CD8-positive, alpha-beta memory T cell (primary cell): ENCODE measurements around the gene ALDH16A1. TPM values are rescaled to one million over a fixed set of nuclear protein-coding genes. Genes with fewer than 3 reads are reported as not detected.
"Not testable (repeated sequence)": the region's sequence is repeated elsewhere in the genome, so short reads cannot be mapped to it uniquely, and the experiment has no call there.

Experiments used
- CTCF ChIA-PET: fragments of 350-600 bp; sonication (Branson Sonifier 250); formaldehyde crosslinking; loops from one replicate; lab custom pipeline; 2021; ENCODE audit warnings: antibody characterized with exemption; lab: Charles Lee
- POLR2A ChIA-PET: fragments of 350-600 bp; sonication (Branson Sonifier 250); formaldehyde crosslinking; loops from one replicate; lab custom pipeline; 2021; ENCODE audit warnings: antibody characterized with exemption; lab: Charles Lee
- DNase-seq, 5 donors: peaks; one replicate each; pipeline versions ENCODE4 v3.0.0 to v3.0.0-alpha.2; 2020 to 2022; ENCODE audit warnings: mixed read lengths in 1 of 5
- H3K27ac ChIP-seq: one replicate; pipeline ENCODE4 v1.7.0; 2013; ENCODE audit warnings: low read depth, mild to moderate bottlenecking, low read length, moderate library complexity
- H3K27me3 ChIP-seq: 2 replicates; pipeline ENCODE4 v1.7.0; 2013; ENCODE audit warnings: low read length, mild to moderate bottlenecking; ENCODE audit not compliant: insufficient read depth, poor library complexity, severe bottlenecking
- H3K36me3 ChIP-seq: 2 replicates; pipeline ENCODE4 v1.7.0; 2013; ENCODE audit warnings: mild to moderate bottlenecking, low read length, moderate library complexity; ENCODE audit not compliant: insufficient read depth
- H3K4me1 ChIP-seq: 2 replicates; pipeline ENCODE4 v1.7.0; 2013; ENCODE audit warnings: mild to moderate bottlenecking, low read length, moderate library complexity; ENCODE audit not compliant: insufficient read depth
- H3K4me3 ChIP-seq: 2 replicates; pipeline ENCODE4 v1.7.0; 2013; ENCODE audit warnings: mild to moderate bottlenecking, low read length
- H3K9me3 ChIP-seq: 2 replicates; pipeline ENCODE4 v1.7.0; 2013; ENCODE audit warnings: mild to moderate bottlenecking, low read length
- H3K27ac Mint-ChIP-seq, 8 donors: one replicate each; pipeline ENCODE4 v1.8.0; 2020 to 2021; ENCODE audit warnings: mixed read lengths in 8 of 8, mild to moderate bottlenecking in 6 of 8, inconsistent platforms in 3 of 8, moderate library complexity in 3 of 8
- H3K27me3 Mint-ChIP-seq, 2 donors: one replicate each; pipeline ENCODE4 v1.8.0; 2020 to 2021; ENCODE audit warnings: mixed read lengths in 2 of 2, mild to moderate bottlenecking in 1 of 2, moderate library complexity in 1 of 2
- H3K36me3 Mint-ChIP-seq, 3 donors: one replicate each; pipeline ENCODE4 v1.8.0; 2020 to 2021; ENCODE audit warnings: mixed read lengths in 3 of 3, inconsistent platforms in 1 of 3, mild to moderate bottlenecking in 1 of 3
- H3K4me1 Mint-ChIP-seq, 3 donors: one replicate each; pipeline ENCODE4 v1.8.0; 2020 to 2021; ENCODE audit warnings: mixed read lengths in 3 of 3, inconsistent platforms in 1 of 3, mild to moderate bottlenecking in 1 of 3
- H3K4me3 Mint-ChIP-seq, 7 donors: one replicate each; pipeline ENCODE4 v1.8.0; 2020 to 2021; ENCODE audit warnings: mixed read lengths in 7 of 7, mild to moderate bottlenecking in 6 of 7, moderate library complexity in 4 of 7, inconsistent platforms in 2 of 7
- H3K9me3 Mint-ChIP-seq, 5 donors: one replicate each; pipeline ENCODE4 v1.8.0; 2020 to 2022; ENCODE audit warnings: mixed read lengths in 5 of 5, mild to moderate bottlenecking in 3 of 5, moderate library complexity in 2 of 5, inconsistent platforms in 1 of 5
- polyA plus RNA-seq: library from polyadenylated mRNA; unstranded; fragments of 300-500 nt; fragmentation: Illumina TruSeq; gene quantifications from one replicate; pipeline ENCODE4 v1.2.3, GENCODE V29; 2021
- total RNA-seq, 2 experiments: library from RNA; stranded (reverse); gene quantifications; one replicate each; pipeline ENCODE4 v1.2.3, GENCODE V29; 2021

Gene ALDH16A1
- total and polyA plus RNA-seq, 3 experiments from 2014 or later = 32.5 to 51.8 (median 46.7) TPM

DNA sequence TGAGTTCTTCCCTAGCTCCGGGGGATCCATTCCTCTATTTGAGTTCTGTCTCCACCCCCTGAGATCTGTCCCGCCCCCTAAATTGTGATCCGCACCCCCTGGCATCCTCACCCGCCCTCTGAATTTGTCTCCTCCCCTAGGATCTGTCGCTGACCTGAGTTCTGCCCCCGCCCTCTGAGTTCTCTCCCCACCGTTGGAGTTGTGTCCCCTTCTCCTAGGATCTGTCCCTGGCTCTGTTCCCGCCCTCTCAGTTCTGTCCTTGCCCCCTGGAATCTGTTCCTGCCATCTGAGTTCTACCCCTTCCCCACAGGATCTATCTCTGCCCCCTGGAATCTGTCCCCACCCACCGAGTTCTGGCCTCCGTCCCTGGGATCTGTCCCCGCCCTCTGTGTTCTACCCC, 10.7 kb upstream of the ALDH16A1 start:
- POLR2A ChIA-PET = no interaction called here
- Mint-ChIP-seq H3K4me1 (peaks cover 29 to 47% (median 35%) of the 10 kb centered on the region in 3 donors), H3K9me3 (no peaks in the 10 kb centered on the region), H3K4me3 (peak overlapping the region; percentile 77 to 92 (median 84)), H3K27me3 (peaks cover 49 to 50% of the 10 kb centered on the region in 2 donors), H3K27ac (peak overlapping the region in 5 of 8 donors; percentile 18 to 84 (median 58)), H3K36me3 (peaks cover 0 to 17% (median 4%) of the 10 kb centered on the region in 3 donors)
- DNase-seq = no peak
- Histone ChIP-seq H3K27me3 (peaks cover 46% of the 10 kb centered on the region), H3K36me3 (no peaks in the 10 kb centered on the region), H3K27ac (no peak overlapping the region), H3K4me3 (no peak overlapping the region), H3K4me1 (peaks cover 19% of the 10 kb centered on the region), H3K9me3 (no peaks in the 10 kb centered on the region)
- CTCF ChIA-PET = interaction anchor here (0.8 to 4.8 kb wide), 8 partner anchors 10 to 216 kb away, joined by 3 to 28 read pairs (median 4); partner anchors contain the start of genes ALDH16A1, FLT3LG and GFY

DNA sequence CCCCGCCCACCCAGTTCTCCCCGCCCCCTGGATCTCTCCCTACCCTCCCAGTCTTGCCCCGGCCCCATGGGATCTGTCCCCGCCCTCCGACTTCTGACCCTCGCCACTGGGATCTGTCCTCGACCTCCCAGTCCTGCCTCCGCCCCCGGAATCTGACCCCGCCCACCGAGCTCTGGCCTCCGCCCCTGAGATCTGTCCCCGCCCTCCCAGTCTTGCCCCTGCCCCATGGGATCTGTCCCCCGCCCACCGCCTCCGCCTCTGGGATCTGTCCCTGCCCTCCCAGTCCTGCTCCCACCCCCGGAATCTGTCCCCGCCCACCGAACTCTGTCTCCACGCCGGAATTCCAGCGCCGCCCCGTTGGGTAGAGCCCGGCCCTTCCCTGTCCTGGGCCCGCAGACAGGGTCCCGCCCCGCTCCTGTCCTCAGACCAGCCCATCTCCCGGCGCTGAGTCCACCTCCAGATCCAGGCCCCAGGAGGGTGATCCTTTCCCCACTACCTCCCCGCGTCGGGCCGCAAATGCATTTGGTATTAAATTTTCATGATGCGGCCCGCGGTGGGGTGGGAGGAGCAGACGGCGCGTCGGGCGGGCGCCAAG, 10.2 kb upstream of the ALDH16A1 start:
- CTCF ChIA-PET = interaction anchor here (0.6 to 4.8 kb wide), 6 partner anchors 10 to 53 kb away, joined by 3 to 28 read pairs (median 4); partner anchors contain the start of genes ALDH16A1 and FLT3LG
- H3K36me3 Mint-ChIP-seq = peaks cover 0 to 22% (median 4%) of the 10 kb centered on the region in 3 donors

DNA sequence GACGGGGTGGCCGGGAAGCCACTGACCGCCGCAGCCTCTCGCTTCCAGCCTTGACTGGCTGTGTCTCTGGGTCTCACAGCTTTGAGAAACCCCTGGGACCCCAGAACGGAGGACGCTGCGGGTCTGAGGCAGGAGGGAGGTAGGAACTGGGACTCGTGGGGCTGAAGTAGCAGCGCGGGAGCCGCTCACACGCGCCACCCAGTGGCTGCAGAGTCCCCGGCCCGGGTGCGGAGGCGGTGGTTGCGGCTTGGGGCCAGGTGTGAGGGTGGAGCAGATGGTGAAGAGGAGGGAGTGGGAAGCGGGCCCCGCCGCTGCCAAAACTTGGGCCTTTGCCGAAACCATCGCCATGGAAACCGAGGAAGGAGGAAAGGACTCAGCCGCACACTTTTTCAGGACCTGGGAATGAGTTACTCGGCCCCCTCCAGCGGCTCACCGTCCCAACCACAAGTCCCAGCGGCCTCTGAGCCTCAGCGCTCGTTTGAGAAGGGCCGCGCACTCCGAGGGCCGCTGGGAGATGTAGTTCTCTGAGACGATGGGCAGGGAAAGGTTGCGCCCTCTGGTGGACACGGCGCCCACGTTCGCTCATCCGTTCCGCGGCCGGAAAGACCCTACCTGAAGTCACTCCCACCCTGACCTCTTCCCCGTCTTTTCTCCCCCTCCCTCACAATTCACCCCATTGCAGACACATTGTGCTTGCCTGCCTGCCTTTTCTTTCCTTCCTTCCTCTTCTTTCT, 9.5 kb upstream of the ALDH16A1 start:
- Mint-ChIP-seq H3K4me1 (peaks cover 32 to 50% (median 37%) of the 10 kb centered on the region in 3 donors), H3K27ac (peak overlapping the region; percentile 66 to 93 (median 86)), H3K27me3 (peaks cover 37 to 39% of the 10 kb centered on the region in 2 donors), H3K4me3 (peak overlapping the region; percentile 77 to 92 (median 84)), H3K36me3 (peaks cover 5 to 28% (median 7%) of the 10 kb centered on the region in 3 donors), H3K9me3 (no peaks in the 10 kb centered on the region)
- Histone ChIP-seq H3K27me3 (peaks cover 34% of the 10 kb centered on the region), H3K27ac (peak overlapping the region; percentile 51), H3K36me3 (peaks cover 5% of the 10 kb centered on the region), H3K4me3 (peak overlapping the region; percentile 69), H3K4me1 (peaks cover 26% of the 10 kb centered on the region), H3K9me3 (no peaks in the 10 kb centered on the region)
- ChIA-PET CTCF (interaction anchor here (0.6 to 4.8 kb wide), 7 partner anchors 9 to 54 kb away, joined by 3 to 28 read pairs (median 5); partner anchors contain the start of genes ALDH16A1 and FLT3LG), POLR2A (no interaction called here)
- DNase-seq = peak; percentile 88 to 96 (median 93)

More for the DNA sequence above, 10.2 kb upstream of the ALDH16A1 start:
- Histone ChIP-seq H3K36me3 (no peaks in the 10 kb centered on the region), H3K4me1 (peaks cover 20% of the 10 kb centered on the region), H3K9me3 (no peaks in the 10 kb centered on the region), H3K27ac (peak overlapping the region; percentile 51), H3K27me3 (peaks cover 41% of the 10 kb centered on the region), H3K4me3 (peak overlapping the region; percentile 69)
- no peaks in the 10 kb centered on the region for H3K9me3 Mint-ChIP-seq
- peak overlapping the region; percentile 77 to 92 (median 84) for H3K4me3 Mint-ChIP-seq
- peak in 3 of 5 donors; percentile 33 to 67 (median 51) for DNase-seq
- H3K27ac Mint-ChIP-seq = peak overlapping the region in 5 of 8 donors; percentile 67 to 88 (median 84)
- POLR2A ChIA-PET = no interaction called here
- H3K27me3 Mint-ChIP-seq = peaks cover 44 to 45% of the 10 kb centered on the region in 2 donors
- H3K4me1 Mint-ChIP-seq = peaks cover 29 to 45% (median 35%) of the 10 kb centered on the region in 3 donors

GRCh38 chr19:49444100-49444700, 8.8 kb upstream of the ALDH16A1 start:
- Mint-ChIP-seq H3K36me3 (peaks cover 5 to 33% (median 7%) of the 10 kb centered on the region in 3 donors), H3K4me1 (peaks cover 34 to 55% (median 38%) of the 10 kb centered on the region in 3 donors), H3K27ac (peak overlapping the region in 6 of 8 donors; percentile 74 to 93 (median 86)), H3K4me3 (peak overlapping the region; percentile 75 to 92 (median 84)), H3K27me3 (peaks cover 31 to 32% of the 10 kb centered on the region in 2 donors)
- Histone ChIP-seq H3K27me3 (peaks cover 30% of the 10 kb centered on the region), H3K36me3 (peaks cover 12% of the 10 kb centered on the region), H3K4me1 (peaks cover 27% of the 10 kb centered on the region)
- not testable (repeated sequence) for H3K27ac ChIP-seq, DNase-seq, H3K9me3 Mint-ChIP-seq, H3K4me3 ChIP-seq, H3K9me3 ChIP-seq
- POLR2A ChIA-PET = interaction anchor here (0.7 to 0.8 kb wide), 3 partner anchors 9 to 223 kb away, joined by 6 to 15 read pairs (median 6); no protein-coding TSS in a partner anchor
- CTCF ChIA-PET = interaction anchor here (1.5 to 2.6 kb wide), 6 partner anchors 8 to 52 kb away, joined by 3 to 17 read pairs (median 8); no protein-coding TSS in a partner anchor

GRCh38 chr19:49445997-49446396, 7.0 kb upstream of the ALDH16A1 start:
- ChIA-PET POLR2A (interaction anchor here (0.8 to 1.0 kb wide), 2 partner anchors 24 to 28 kb away, joined by 3 read pairs; partner anchors contain the start of gene FLT3LG), CTCF (interaction anchor here (1.5 to 2.6 kb wide), 5 partner anchors 8 to 54 kb away, joined by 3 to 17 read pairs (median 8); no protein-coding TSS in a partner anchor)
- peaks cover 37% of the 10 kb centered on the region for H3K4me1 ChIP-seq
- Mint-ChIP-seq H3K27ac (peak overlapping the region in 3 of 8 donors; percentile 38 to 57 (median 56)), H3K9me3 (no peaks in the 10 kb centered on the region), H3K36me3 (peaks cover 5 to 47% (median 6%) of the 10 kb centered on the region in 3 donors), H3K4me3 (peak overlapping the region in 1 of 7 donors; percentile 65), H3K4me1 (peaks cover 38 to 65% (median 42%) of the 10 kb centered on the region in 3 donors), H3K27me3 (peaks cover 13 to 14% of the 10 kb centered on the region in 2 donors)
- H3K27ac ChIP-seq = no peak overlapping the region
- H3K36me3 ChIP-seq = peaks cover 14% of the 10 kb centered on the region
- no peak for DNase-seq
- H3K4me3 ChIP-seq = no peak overlapping the region
- peaks cover 14% of the 10 kb centered on the region for H3K27me3 ChIP-seq
- H3K9me3 ChIP-seq = no peaks in the 10 kb centered on the region

DNA sequence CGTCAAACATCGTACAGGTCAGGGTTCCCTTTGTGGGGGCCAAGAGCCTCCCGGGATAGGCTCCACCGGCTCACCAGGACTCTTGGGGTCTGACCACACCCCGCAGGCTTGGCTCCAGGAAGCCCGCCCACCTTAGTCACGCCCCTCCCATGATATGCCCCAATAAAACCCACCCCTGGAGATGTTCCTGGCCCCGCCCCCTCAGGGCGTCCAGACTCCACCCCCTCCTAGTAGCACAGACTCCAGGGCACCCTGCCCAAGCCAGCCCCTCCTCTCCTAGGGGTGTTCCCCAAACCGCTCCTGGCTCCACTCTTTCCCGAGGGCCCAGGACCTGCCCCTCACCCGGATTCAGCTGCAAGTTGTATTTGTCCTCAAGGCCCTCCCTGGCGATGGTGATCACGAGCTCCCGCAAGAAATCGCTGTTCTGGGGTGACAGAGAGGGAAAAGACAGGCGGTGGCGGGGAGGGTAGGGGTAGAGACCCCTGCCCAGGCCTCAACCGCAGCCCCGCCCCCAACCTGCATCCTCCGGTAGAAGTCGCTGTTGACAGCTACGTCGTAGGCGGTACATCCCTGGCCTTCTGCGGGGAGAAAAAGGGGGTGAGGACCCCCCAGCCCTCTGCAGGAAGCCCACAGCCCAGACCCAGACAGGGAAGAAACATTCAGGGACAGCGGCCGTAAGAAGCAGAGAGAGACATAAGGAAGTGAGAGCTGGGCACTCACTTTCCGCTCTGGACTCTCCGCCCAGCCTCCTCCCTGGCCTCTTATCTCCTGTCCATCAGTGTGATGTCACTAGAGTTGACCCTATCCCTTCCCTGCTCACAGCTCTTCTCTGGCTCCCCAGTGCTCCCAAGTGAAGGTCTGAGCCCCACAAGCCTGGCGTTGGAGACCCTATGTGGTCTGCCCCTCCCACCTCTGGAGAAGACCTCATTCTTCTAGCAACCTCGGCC, 5.3 kb upstream of the ALDH16A1 start:
- peaks cover 14% of the 10 kb centered on the region for H3K36me3 ChIP-seq
- POLR2A ChIA-PET = interaction anchor here (0.6 kb wide), 2 partner anchors 52 to 108 kb away, joined by 3 to 9 read pairs; no protein-coding TSS in a partner anchor
- Mint-ChIP-seq H3K27me3 (peaks cover 0 to 2% of the 10 kb centered on the region in 2 donors), H3K27ac (peak overlapping the region in 6 of 8 donors; percentile 15 to 94 (median 57)), H3K9me3 (no peaks in the 10 kb centered on the region), H3K4me1 (peaks cover 38 to 64% (median 39%) of the 10 kb centered on the region in 3 donors), H3K4me3 (peak overlapping the region in 2 of 7 donors; percentile 14 to 33), H3K36me3 (peaks cover 8 to 53% (median 11%) of the 10 kb centered on the region in 3 donors)
- no peaks in the 10 kb centered on the region for H3K9me3 ChIP-seq
- no peaks in the 10 kb centered on the region for H3K27me3 ChIP-seq
- H3K4me1 ChIP-seq = peaks cover 38% of the 10 kb centered on the region
- H3K27ac ChIP-seq = no peak overlapping the region
- DNase-seq = no peak
- H3K4me3 ChIP-seq = no peak overlapping the region
- CTCF ChIA-PET = interaction anchor here (1.4 to 2.5 kb wide), 3 partner anchors 23 to 122 kb away, joined by 3 to 12 read pairs (median 5); no protein-coding TSS in a partner anchor
